GM21576 (cell line): Measurements from ENCODE around the gene KRT34.
"Not testable (repeated sequence)": the region's sequence is repeated elsewhere in the genome, so short reads cannot be mapped to it uniquely, and the experiment has no call there.

Source experiments
- ATAC-seq: cut with Tn5 transposase; IDR thresholded peaks from one replicate; pipeline ENCODE4 v1.9.1; 2021; ENCODE audit warnings: mild to moderate bottlenecking, moderate library complexity; ENCODE audit not compliant: unreplicated experiment

KRT34 gene

GRCh38 chr17:41406205-41406604 is 24.1 kb upstream of the KRT34 start:
- no peak for ATAC-seq

GRCh38 chr17:41404024-41404671 is 22.0 kb upstream of the KRT34 start:
- no peak for ATAC-seq

- ATAC-seq = no peak
Measured at GRCh38 chr17:41403404-41404023, 21.4 kb upstream of the KRT34 start.

- no peak for ATAC-seq
Measured at GRCh38 chr17:41402161-41402560, 20.1 kb upstream of the KRT34 start.

GRCh38 chr17:41396996-41397660 is 15.0 kb upstream of the KRT34 start, which contains the start of gene KRT31:
TSS of gene KRT31 (minus strand) at chr17:41397608. CDS start at chr17:41397539, 69 bp downstream.
- ATAC-seq = no peak

- ATAC-seq = no peak
Measured at GRCh38 chr17:41396340-41396739, 14.2 kb upstream of the KRT34 start.

GRCh38 chr17:41395611-41396010 is 13.5 kb upstream of the KRT34 start:
- ATAC-seq = no peak

- ATAC-seq = not testable (repeated sequence)
Measured at GRCh38 chr17:41395044-41395443, 12.9 kb upstream of the KRT34 start.

GRCh38 chr17:41394254-41394996 is 12.3 kb upstream of the KRT34 start:
- no peak for ATAC-seq

GRCh38 chr17:41393826-41394225 is 11.7 kb upstream of the KRT34 start:
- no peak for ATAC-seq

GRCh38 chr17:41393294-41393693 is 11.2 kb upstream of the KRT34 start:
- no peak for ATAC-seq

GRCh38 chr17:41392278-41392677 is 10.2 kb upstream of the KRT34 start:
- ATAC-seq = no peak

- no peak for ATAC-seq
Measured at GRCh38 chr17:41391535-41391934, 9.4 kb upstream of the KRT34 start.

- ATAC-seq = no peak
Measured at GRCh38 chr17:41390411-41390938, 8.4 kb upstream of the KRT34 start.

GRCh38 chr17:41387670-41388069 is 5.6 kb upstream of the KRT34 start:
- ATAC-seq = no peak

GRCh38 chr17:41386227-41386626 is 4.1 kb upstream of the KRT34 start:
- ATAC-seq = no peak

- ATAC-seq = no peak
Measured at GRCh38 chr17:41383690-41384089, 1.6 kb upstream of the KRT34 start.

GRCh38 chr17:41382394-41382793 is 288 bp upstream of the KRT34 start:
- no peak for ATAC-seq

- ATAC-seq = not testable (repeated sequence)
Measured at GRCh38 chr17:41380091-41380490, 2.0 kb downstream of the KRT34 start.

GRCh38 chr17:41377546-41377945 is 4.6 kb downstream of the KRT34 start:
- no peak for ATAC-seq

- no peak for ATAC-seq
Measured at GRCh38 chr17:41369713-41370112, 12.4 kb downstream of the KRT34 start, which contains the start of gene KRT33B. TSS of gene KRT33B (minus strand) at chr17:41369813. CDS start at chr17:41369750, 63 bp downstream.
